Measurements from ENCODE around the gene CCDC142.

The CCDC142 gene, protein sequence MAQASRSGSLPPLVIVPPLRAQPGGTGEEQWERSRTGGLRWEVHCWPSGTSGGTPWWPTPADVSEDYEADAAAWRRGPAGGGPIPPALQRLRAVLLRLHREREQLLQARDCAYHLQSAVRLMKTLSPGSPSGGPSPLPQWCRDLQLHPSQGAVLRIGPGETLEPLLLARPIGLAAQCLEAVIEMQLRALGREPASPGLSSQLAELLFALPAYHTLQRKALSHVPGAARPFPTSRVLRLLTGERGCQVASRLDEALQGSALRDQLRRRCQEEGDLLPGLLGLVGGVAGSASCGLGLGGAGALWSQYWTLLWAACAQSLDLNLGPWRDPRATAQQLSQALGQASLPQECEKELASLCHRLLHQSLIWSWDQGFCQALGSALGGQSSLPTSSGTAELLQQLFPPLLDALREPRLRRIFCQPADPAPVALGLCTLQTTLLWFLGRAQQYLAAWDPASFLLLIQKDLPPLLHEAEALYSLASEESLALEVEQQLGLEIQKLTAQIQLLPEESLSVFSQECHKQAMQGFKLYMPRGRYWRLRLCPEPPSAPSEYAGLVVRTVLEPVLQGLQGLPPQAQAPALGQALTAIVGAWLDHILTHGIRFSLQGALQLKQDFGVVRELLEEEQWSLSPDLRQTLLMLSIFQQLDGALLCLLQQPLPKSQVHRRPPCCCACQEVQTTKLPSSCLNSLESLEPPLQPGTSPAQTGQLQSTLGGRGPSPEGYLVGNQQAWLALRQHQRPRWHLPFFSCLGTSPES

GRCh38 chr2:74482801-74483674 is at the start of gene CCDC142, which contains the start of gene TTC31:
Gene CCDC142, minus strand, starts transcription at chr2:74482998. Its CDS starts 161 bp downstream, at chr2:74482837.
Gene TTC31, plus strand, starts transcription at chr2:74483081. Its CDS starts 15 bp downstream, at chr2:74483096.
- H3K36me3 ChIP-seq (ENCODE audit: control insufficient read depth, insufficient read depth, low read length, severe bottlenecking) = peaks cover 17% of the 10 kb centered on the region

DNA sequence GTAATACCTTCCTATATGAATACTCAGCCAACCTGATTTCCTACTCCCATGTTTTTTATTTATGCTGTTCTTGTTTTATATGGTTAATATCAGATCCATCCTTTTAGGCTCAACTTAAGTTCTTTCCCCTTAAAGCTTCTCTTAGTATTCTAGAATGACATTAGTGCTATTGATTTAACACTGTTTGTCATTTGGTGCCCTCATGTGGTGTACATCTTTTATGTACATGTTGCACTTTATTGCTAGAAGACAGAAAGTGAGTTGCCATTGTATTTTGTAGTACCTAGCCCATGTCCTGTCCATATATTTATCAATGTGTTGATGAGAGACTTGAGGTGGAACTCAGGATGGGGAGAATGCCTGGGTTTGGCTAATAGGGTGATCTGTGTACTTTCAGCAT is 49.4 kb upstream of the CCDC142 start:
- Histone ChIP-seq H3K9me3 (ENCODE audit: control insufficient read depth, low read length) (no peaks in the 10 kb centered on the region), H3K4me3 (ENCODE audit: low read length) (no peak overlapping the region), H3K36me3 (ENCODE audit: control insufficient read depth, insufficient read depth, low read length, severe bottlenecking) (peaks cover 21% of the 10 kb centered on the region), H3K4me1 (ENCODE audit: control insufficient read depth, insufficient read depth, low read length) (peaks cover 27% of the 10 kb centered on the region), H3K9ac (ENCODE audit: low read length) (peak overlapping the region; percentile 99), H3K27me3 (replicated peaks; ENCODE audit: control insufficient read depth, insufficient read depth, low read length) (no peaks in the 10 kb centered on the region)
- peak; percentile 62 for DNase-seq (ENCODE audit: low read depth)

More at GRCh38 chr2:74482801-74483674, at the start of gene CCDC142, which contains the start of gene TTC31:
- Histone ChIP-seq H3K4me3 (ENCODE audit: low read length) (peak within 1 kb of the TSS; percentile 100), H3K27me3 (replicated peaks; ENCODE audit: control insufficient read depth, insufficient read depth, low read length) (no peaks in the 10 kb centered on the region), H3K9me3 (ENCODE audit: control insufficient read depth, low read length) (no peaks in the 10 kb centered on the region), H3K9ac (ENCODE audit: low read length) (peak within 1 kb of the TSS; percentile 93), H3K4me1 (ENCODE audit: control insufficient read depth, insufficient read depth, low read length) (peaks cover 22% of the 10 kb centered on the region)
- peak; percentile 98 for DNase-seq (ENCODE audit: low read depth)

DNA sequence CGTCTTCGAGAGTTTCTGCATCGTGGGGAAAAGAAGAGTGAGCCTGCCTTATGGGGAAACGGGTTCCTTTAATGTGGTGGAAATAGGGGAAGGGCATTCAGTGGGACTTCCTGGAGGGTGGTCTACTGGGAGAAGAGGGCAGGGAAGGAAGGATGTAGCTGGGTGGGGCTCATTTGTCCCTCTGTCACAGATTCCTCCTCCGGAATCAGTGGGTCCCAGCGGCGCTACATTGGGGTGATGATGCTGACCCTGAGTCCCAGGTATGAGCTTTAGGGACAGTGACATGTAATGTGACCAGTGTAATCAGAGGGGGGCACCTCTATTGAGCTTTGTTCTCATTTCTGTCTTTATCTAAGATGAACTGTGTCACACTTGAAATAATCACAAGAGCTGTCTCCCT is 48.9 kb upstream of the CCDC142 start:
- Histone ChIP-seq H3K9ac (ENCODE audit: low read length) (peak overlapping the region; percentile 99), H3K4me1 (ENCODE audit: control insufficient read depth, insufficient read depth, low read length) (peaks cover 27% of the 10 kb centered on the region), H3K36me3 (ENCODE audit: control insufficient read depth, insufficient read depth, low read length, severe bottlenecking) (peaks cover 27% of the 10 kb centered on the region), H3K27me3 (replicated peaks; ENCODE audit: control insufficient read depth, insufficient read depth, low read length) (no peaks in the 10 kb centered on the region), H3K4me3 (ENCODE audit: low read length) (no peak overlapping the region), H3K9me3 (ENCODE audit: control insufficient read depth, low read length) (no peaks in the 10 kb centered on the region)
- no peak for DNase-seq (ENCODE audit: low read depth)

DNA sequence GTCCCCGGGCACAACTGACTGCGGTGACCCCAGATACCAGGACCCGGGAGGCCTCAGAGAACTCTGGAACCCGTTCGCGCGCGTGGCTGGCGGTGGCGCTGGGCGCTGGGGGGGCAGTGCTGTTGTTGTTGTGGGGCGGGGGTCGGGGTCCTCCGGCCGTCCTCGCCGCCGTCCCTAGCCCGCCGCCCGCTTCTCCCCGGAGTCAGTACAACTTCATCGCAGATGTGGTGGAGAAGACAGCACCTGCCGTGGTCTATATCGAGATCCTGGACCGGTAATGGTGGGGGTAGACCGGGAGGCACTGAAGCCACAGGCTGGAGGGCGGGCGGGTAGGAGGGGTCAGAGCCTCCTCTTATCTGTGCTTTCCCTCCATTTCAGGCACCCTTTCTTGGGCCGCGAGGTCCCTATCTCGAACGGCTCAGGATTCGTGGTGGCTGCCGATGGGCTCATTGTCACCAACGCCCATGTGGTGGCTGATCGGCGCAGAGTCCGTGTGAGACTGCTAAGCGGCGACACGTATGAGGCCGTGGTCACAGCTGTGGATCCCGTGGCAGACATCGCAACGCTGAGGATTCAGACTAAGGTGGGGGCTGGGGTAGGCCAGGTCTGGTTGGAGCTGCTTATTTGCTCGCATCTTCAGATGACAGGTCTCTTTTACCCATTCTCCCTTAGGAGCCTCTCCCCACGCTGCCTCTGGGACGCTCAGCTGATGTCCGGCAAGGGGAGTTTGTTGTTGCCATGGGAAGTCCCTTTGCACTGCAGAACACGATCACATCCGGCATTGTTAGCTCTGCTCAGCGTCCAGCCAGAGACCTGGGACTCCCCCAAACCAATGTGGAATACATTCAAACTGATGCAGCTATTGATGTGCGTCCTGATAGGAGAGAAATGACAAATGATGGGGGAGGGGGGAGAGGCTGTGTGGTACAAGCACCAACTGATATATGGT is 47.7 kb upstream of the CCDC142 start:
- peaks cover 37% of the 10 kb centered on the region for H3K36me3 ChIP-seq (ENCODE audit: control insufficient read depth, insufficient read depth, low read length, severe bottlenecking)
- peak overlapping the region; percentile 98 for H3K4me3 ChIP-seq (ENCODE audit: low read length)
- DNase-seq (ENCODE audit: low read depth) = peak; percentile 63
- H3K9ac ChIP-seq (ENCODE audit: low read length) = peak overlapping the region; percentile 99
- H3K9me3 ChIP-seq (ENCODE audit: control insufficient read depth, low read length) = no peaks in the 10 kb centered on the region
- no peaks in the 10 kb centered on the region for H3K27me3 ChIP-seq (replicated peaks; ENCODE audit: control insufficient read depth, insufficient read depth, low read length)
- H3K4me1 ChIP-seq (ENCODE audit: control insufficient read depth, insufficient read depth, low read length) = peaks cover 27% of the 10 kb centered on the region

GRCh38 chr2:74529357-74530238 is 46.8 kb upstream of the CCDC142 start, which contains the start of the genes AUP1 and HTRA2:
Gene AUP1, minus strand, starts transcription at chr2:74529706. Its CDS starts 77 bp downstream, at chr2:74529629.
Gene HTRA2, plus strand, starts transcription at chr2:74529933. Its CDS starts 74 bp downstream, at chr2:74530007.
- peak within 1 kb of the TSS; percentile 98 for H3K4me3 ChIP-seq (ENCODE audit: low read length)

GRCh38 chr2:74528600-74529356 is 46.0 kb upstream of the CCDC142 start:
- H3K4me1 ChIP-seq (ENCODE audit: control insufficient read depth, insufficient read depth, low read length) = peaks cover 27% of the 10 kb centered on the region
- peak overlapping the region; percentile 98 for H3K4me3 ChIP-seq (ENCODE audit: low read length)
- peaks cover 37% of the 10 kb centered on the region for H3K36me3 ChIP-seq (ENCODE audit: control insufficient read depth, insufficient read depth, low read length, severe bottlenecking)
- DNase-seq (ENCODE audit: low read depth) = no peak
- H3K9ac ChIP-seq (ENCODE audit: low read length) = peak overlapping the region; percentile 99
- H3K27me3 ChIP-seq (replicated peaks; ENCODE audit: control insufficient read depth, insufficient read depth, low read length) = no peaks in the 10 kb centered on the region
- no peaks in the 10 kb centered on the region for H3K9me3 ChIP-seq (ENCODE audit: control insufficient read depth, low read length)

More at GRCh38 chr2:74529357-74530238, 46.8 kb upstream of the CCDC142 start, which contains the start of the genes AUP1 and HTRA2:
- Histone ChIP-seq H3K9ac (ENCODE audit: low read length) (peak within 1 kb of the TSS; percentile 99), H3K9me3 (ENCODE audit: control insufficient read depth, low read length) (no peaks in the 10 kb centered on the region), H3K36me3 (ENCODE audit: control insufficient read depth, insufficient read depth, low read length, severe bottlenecking) (peaks cover 37% of the 10 kb centered on the region), H3K4me1 (ENCODE audit: control insufficient read depth, insufficient read depth, low read length) (peaks cover 27% of the 10 kb centered on the region), H3K27me3 (replicated peaks; ENCODE audit: control insufficient read depth, insufficient read depth, low read length) (no peaks in the 10 kb centered on the region)
- DNase-seq (ENCODE audit: low read depth) = peak; percentile 100

- peaks cover 28% of the 10 kb centered on the region for H3K36me3 ChIP-seq (ENCODE audit: control insufficient read depth, insufficient read depth, low read length, severe bottlenecking)
- no peaks in the 10 kb centered on the region for H3K9me3 ChIP-seq (ENCODE audit: control insufficient read depth, low read length)
- H3K27me3 ChIP-seq (replicated peaks; ENCODE audit: control insufficient read depth, insufficient read depth, low read length) = peaks cover 5% of the 10 kb centered on the region
- H3K9ac ChIP-seq (ENCODE audit: low read length) = no peak overlapping the region
- H3K4me3 ChIP-seq (ENCODE audit: low read length) = peak overlapping the region; percentile 98
- DNase-seq (ENCODE audit: low read depth) = no peak
- H3K4me1 ChIP-seq (ENCODE audit: control insufficient read depth, insufficient read depth, low read length) = peaks cover 27% of the 10 kb centered on the region
Observed at GRCh38 chr2:74527741-74528140, 44.9 kb upstream of the CCDC142 start.

- H3K4me3 ChIP-seq (ENCODE audit: low read length) = no peak overlapping the region
- H3K9me3 ChIP-seq (ENCODE audit: control insufficient read depth, low read length) = no peaks in the 10 kb centered on the region
- peaks cover 14% of the 10 kb centered on the region for H3K27me3 ChIP-seq (replicated peaks; ENCODE audit: control insufficient read depth, insufficient read depth, low read length)
- no peak overlapping the region for H3K9ac ChIP-seq (ENCODE audit: low read length)
- no peak for DNase-seq (ENCODE audit: low read depth)
- peaks cover 23% of the 10 kb centered on the region for H3K36me3 ChIP-seq (ENCODE audit: control insufficient read depth, insufficient read depth, low read length, severe bottlenecking)
- H3K4me1 ChIP-seq (ENCODE audit: control insufficient read depth, insufficient read depth, low read length) = peaks cover 24% of the 10 kb centered on the region
Observed at GRCh38 chr2:74526649-74527230, 43.9 kb upstream of the CCDC142 start.
